NCI-H748 (cell line): Measurements from ENCODE around the gene SKI.

ENCODE experiments used
- DNase-seq: peaks from one replicate; lab custom pipeline; 2025; ENCODE audit not compliant: unreplicated experiment; lab: John Stamatoyannopoulos, UW

SKI gene

GRCh38 chr1:2335721-2336455, 107.8 kb downstream of the SKI start:
- DNase-seq, result no peak

- no peak for DNase-seq
These were observed 108.4 kb downstream of the SKI start for GRCh38 chr1:2336499-2336898.

DNA sequence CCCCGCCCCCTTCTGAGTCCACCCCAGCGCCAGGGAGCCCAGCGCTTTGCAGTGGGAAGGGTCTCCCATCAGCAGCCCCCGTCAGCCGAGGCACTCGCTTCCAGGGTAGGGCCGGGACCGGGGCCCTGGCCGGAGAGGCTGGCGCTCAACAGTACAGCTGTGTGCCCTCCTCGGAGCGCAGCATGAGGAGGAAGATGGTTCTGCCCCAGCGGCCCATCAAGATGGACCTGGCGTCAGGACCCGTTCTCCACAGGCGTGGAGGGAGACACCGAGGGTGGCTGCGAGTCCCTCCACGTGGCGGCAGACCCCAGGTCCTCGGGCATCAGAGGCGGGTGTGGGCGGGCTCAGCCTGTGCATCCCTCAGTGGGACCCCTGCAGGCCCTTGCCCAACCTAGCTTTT, 109.0 kb downstream of the SKI start:
- no peak for DNase-seq

- no peak for DNase-seq
These were observed 109.4 kb downstream of the SKI start for GRCh38 chr1:2337501-2337900.

- DNase-seq, result no peak
These were observed 111.3 kb downstream of the SKI start for GRCh38 chr1:2339206-2340085.

DNA sequence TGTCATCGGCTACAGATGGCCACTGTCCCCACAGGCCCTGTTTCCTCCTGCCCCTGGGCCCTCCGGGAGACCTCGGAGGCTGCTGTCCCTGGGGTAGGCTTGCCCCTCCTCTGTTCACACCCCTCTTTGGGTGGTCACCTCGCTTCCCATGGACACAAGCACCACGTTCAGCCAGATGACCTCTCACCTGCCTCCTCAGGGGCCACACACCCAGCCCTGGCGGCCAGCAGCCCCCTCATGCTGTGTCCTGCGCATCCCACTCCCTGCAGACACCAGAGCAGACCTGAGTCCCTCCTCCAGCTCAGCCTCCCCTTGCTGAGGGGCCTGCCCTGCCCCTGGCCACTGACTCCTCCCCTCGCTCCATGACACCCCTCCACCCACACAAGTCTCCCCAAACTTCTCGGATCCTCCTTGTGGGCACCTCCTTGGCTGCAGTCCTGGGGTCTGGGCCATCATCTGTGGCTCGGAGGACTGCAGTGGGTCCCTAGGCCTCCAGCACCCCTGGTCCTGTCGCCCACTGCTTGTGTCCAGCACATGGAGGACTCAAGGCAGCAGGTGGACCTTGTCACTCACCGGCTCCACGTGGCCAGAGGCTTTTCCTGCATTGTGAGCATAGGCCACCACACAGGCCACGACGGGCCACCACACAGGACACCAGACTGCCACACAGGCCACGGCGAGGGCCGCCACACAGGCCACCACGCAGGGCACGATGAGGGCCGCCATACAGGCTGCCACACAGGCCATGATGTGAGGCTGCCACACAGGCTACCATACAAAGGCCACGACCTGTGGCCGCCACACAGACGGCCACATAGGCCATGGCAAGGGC, 112.2 kb downstream of the SKI start:
- DNase-seq, result no peak

DNA sequence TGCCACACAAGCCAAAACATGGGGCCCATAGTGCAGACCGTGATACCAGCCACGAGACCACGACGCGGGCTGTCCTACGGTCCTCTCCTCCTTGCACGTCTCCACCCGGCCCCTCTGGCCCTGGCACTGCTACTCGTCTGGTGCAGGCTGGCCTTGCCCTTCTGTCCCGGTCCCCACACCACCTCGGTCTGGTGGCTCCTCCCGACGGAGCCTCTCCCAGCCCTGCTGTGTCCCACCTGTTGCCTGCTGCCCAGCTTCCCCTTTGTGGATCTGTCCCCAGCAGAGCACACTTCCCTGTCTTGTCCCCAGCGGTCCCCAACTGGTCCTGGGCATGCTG, 112.8 kb downstream of the SKI start:
- no peak for DNase-seq

DNA sequence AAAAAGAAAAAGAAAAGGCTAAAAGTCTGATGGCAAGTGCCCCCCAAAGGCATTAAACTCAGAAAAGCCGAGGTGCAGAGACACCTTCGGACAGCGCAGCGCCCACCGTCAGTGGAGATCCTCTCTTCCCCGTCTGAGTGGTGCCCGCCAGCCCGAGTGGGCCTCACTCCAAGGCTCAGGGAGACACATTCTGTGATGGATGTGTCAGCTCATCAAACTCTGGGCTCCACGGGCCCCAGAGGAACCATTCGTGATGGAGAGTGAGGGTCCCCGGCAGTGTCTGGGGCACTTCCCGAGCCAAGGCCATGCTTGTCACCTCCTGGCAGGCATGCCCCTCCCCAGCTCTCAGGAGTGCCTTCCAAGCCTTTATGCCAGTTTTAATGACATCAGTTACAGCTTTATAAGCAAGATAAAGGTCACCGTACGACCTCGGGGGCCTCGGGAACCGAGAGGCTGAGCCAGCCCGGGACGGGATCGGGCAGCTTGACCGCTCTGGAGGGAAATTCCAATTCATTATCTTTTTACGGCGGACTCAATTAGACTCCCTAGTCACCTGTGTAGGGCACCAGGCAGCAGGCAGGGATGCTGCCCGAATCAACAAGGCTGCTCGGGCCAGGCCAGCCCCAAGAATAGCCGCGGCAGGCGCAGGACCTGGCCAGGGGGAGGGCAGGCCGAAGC, 113.7 kb downstream of the SKI start:
- no peak for DNase-seq

DNA sequence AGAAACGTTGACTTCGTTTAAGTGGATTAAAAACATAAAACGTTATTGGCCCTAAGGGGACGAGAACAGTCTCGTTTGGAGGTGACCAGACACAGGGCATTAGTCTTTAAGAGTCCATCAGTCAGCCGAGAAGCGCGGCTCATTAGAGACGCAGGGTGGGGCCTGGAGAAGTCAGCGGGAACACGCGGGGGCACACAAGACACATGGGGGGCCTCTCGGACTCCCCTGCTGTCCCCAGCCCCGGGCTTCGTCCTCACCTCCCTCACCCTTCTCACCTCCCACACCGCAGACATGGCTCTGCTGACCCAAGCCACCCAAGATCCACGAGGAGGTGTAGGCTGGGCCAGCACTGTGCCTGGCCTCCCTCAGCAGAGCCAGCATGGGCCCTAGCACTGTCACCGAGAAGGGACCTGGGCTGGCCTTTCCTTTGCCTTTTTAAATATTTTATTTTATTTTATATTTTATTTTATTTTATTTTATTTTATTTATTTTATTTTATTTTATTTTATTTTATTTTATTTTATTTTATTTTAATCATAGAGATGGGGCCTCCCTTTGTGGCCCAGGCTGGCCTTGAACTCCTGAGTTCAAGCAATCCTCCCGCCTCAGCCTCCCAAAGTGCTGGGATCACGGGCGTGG, 114.4 kb downstream of the SKI start:
- DNase-seq, result no peak

- DNase-seq, result no peak
These were observed 115.2 kb downstream of the SKI start for GRCh38 chr1:2343023-2343935.

GRCh38 chr1:2344121-2344681, 116.1 kb downstream of the SKI start:
- no peak for DNase-seq

DNA sequence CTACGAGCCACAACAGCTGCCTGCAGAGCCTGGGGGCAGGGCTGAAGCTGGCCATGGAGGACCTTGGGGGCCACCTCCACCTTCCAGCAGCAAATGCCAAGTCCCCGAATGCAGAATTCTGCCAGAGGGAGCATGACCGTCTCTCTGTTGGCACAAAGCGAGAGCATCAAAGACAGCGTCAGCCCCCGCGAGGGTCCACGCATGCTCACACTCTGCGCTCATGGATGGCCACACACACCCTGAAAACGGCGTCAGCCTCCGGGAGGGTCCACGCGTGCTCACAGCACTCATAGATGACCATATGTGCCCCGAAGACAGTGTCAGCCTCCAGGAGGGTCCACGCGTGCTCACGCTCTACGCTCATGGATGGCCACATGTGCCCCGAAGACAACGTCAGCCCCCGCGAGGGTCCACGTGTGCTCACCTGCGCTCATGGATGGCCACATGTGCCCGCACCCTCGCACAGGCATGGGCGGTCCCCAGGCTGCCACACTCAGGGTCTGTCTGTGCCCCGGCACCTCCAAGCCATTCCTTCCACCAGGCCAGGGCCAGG, 116.7 kb downstream of the SKI start:
- no peak for DNase-seq

GRCh38 chr1:2345297-2346075, 117.4 kb downstream of the SKI start:
- DNase-seq, result no peak

DNA sequence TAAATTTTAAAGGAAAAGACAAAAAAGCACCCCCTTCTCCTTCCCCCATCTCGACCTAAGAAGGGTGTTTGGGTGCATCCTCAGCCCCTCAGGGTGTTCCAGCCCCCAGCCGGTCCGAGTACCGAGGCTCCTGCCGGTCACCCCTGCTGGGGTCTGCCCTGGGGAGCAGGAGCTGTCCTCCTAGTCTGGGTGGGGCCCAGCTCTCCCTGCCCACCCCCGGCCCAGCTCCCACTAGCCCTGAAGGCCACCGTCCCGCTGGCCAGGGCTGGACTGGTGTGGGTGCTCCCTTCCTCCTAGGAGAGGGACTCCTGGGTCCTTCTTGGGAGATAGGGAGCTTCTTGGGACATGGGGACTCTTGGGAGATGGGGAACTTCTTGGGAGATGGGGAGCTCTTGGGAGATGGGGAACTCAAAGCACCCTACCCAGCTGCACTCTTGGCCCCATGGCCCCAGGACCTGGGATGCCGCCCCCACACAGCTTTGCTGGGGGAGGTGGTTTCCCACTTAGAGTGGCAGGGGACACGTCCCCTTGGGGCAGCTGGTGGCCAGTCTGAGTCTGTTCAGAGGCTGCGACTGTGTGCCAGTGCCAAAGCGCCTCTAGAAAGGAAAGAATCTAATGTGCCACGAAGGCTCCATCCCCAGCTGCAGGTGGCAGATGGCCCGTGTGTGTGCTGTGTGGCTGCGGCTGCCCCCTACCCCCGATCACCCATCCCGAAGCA, 118.7 kb downstream of the SKI start:
- DNase-seq, result no peak

- no peak for DNase-seq
These were observed 119.3 kb downstream of the SKI start for GRCh38 chr1:2347409-2347785.

GRCh38 chr1:2347896-2348295, 119.8 kb downstream of the SKI start:
- DNase-seq, result no peak
